Posterior cingulate gyrus (tissue), 11 donors: ENCODE results near the gene ACO2.

Source experiments
- DNase-seq, 10 donors: peaks; one replicate each; pipeline versions ENCODE4 v3.0.0 to v3.0.0-alpha.2; 2020 to 2021; ENCODE audit warnings: mixed read lengths in 3 of 10
- intact Hi-C: fragments of 100-400 bp; cut with DNase I; formaldehyde crosslinking; loops from one replicate; pipeline ENCODE4 v1.15.1; 2023

Gene ACO2

DNA sequence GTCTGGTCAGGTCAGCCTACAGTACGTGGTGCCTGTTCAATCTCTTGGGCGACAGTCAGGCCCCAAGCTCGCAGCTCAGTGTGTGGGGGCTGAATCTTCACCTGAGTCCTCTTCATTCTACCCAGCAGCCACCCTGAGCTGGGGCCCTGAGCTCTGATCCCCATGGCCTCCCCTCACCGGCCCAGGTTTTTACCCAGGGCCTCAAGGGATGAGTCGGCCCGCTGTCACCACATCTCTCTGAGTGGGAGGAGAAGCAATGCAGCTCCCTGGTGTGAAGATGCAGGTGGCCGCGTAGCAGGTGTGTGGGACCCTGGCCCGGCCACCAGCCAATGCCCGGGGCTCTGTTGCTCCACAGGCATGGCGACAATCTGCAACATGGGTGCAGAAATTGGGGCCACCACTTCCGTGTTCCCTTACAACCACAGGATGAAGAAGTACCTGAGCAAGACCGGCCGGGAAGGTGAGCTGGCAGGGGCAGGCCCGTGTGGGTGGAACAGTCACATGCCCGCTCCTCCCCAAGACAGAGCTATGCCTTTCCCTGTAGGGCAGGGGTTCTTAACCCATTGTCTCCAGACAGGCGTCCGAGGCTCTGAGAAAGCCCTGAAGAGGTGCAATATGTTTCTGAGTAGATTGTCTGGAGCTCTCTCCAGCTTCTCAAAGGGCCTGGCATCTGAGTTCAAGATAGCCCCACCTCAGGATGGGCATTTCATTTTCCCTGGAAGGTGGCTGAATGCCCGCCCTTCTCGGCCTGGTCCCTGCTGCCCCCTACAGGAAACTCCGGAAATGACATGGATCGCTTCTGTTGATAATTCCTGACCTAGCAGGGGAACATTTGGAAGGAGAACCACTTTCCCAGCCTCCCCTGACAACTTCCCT, 48.5 kb downstream of the ACO2 start:
- intact Hi-C loops: loop anchor here (1.0 to 10.0 kb wide), 3 partner anchors 35 to 114 kb away; partner anchors contain the start of genes ACO2 and PHF5A
- DNase-seq: peak; percentile 64 to 97 (median 90)

DNA sequence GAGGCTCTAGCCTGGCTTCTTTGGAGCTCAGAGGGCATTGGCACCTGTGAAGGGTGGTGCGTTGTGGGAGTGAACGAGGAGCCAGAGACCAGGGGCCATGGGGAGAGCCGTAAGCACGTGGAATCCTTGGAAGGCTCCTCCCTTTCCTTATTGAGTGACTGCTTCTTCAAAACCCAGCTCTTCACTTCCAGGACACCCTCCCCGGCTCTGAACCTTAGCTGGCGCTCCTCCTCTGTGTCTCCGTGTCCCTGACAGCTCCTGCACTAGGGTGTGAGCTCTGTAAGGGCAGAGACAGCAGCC, 49.1 kb downstream of the ACO2 start:
- intact Hi-C loops: loop anchor here (5.0 to 10.0 kb wide), 2 partner anchors 36 to 53 kb away; partner anchors contain the start of genes ACO2 and PHF5A
- no peak for DNase-seq

DNA sequence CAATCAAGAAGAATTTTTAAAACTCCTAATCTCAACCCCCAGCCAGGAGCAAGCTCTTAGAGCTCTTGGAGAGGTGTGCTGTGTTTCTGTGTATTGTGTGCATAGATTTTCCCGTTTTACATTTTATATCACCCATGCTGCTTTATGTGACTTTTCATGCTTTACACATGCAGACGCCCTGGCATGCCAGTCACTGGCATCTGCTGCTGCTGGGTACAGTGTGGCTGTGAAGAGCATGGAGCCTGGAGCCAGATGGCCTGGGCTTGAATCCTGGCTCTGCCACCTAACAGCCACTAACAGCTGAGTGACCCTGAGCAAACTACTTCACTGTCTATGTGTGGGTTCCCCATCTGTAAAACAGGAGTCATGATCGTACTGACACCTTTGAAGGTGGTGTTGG, 52.2 kb downstream of the ACO2 start:
- DNase-seq: no peak
- intact Hi-C loops: no loop called here

DNA sequence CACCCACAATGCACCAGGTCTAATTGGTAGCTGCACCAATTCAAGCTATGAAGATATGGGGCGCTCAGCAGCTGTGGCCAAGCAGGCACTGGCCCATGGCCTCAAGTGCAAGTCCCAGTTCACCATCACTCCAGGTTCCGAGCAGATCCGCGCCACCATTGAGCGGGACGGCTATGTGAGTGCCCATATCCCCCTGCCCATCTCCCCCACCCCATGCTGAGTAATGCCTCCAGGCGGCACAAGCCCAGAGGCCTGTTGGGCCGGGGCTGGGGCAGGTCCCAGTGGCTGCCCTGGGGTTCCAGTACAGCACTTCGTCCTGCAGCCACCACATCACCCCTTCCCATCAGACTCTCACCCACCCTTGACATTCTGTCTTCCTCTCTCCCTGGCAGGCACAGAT, 53.9 kb downstream of the ACO2 start:
- DNase-seq: no peak
- intact Hi-C loops: no loop called here

DNA sequence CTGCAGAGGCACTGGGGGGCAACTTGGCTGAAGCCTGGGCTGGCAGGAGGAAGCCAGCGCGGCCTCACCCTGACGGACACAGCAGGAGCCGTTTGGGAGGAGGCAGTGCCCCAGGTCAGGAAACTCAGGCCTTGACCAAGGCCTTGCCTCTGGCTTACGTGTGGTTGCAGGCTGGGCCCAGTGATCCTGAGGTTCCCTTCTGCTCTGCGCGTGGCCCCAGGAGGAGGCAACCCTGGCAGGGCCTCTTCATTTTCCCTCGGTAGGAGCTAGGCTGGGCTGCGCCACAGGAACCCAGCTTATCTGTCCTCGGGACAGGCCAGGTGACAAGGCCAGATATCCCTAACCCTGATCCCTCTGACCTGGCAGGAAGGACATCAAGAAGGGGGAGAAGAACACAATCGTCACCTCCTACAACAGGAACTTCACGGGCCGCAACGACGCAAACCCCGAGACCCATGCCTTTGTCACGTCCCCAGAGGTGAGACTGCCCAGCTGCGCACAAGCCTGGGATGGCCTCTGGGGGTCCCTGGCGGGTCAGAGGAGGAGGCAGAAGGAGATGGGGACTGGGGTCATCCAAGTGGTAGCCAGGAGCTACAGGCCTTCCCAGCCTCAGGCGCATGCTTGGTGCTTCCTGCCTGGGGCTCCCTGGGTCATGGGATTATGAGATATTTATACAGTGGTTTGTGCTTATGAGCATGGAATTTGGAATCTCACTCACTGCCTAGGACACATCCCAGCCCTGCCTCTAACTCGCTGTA, 54.7 kb downstream of the ACO2 start:
- DNase-seq: no peak
- intact Hi-C loops: no loop called here

DNA sequence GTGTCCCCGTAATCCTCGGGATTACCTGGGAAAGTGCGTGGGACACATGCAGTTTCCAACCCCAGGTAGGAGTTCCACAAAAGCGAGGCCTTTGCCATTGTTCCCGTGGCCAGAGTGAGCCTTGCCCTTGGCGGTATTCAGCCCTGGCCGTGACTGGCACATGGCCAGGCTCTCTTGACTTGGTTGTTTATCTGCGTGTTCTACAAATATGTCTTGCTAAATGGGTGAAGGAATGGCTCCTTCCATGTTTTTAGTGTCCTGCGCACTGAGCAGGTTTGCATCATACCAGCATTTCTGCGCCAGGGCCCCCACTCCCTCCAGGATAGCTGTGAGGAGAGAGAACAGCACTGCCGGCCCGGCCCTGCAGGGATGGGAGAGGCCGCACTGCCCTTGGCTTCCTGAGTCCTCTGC, 55.3 kb downstream of the ACO2 start:
- intact Hi-C loops: no loop called here
- peak in 1 of 10 donors; percentile 55 for DNase-seq

DNA sequence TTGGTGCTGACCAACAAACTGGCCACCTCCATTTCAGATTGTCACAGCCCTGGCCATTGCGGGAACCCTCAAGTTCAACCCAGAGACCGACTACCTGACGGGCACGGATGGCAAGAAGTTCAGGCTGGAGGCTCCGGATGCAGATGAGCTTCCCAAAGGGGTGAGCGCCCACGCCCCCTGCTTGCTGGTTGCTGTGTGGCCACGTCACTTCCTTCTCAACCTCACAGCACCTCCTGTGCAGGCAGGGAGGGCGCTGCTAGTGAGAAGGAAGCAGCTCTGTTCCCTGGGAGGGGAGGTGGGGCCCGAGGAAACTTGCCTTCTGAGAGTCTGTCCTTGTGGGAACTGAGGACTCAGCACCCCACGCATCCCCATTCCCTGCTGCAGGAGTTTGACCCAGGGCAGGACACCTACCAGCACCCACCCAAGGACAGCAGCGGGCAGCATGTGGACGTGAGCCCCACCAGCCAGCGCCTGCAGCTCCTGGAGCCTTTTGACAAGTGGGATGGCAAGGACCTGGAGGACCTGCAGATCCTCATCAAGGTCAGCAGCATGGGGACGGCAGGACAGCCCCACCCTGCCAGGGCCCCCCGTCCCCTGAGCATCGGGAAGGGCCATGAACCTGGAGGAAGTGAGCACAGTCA, 56.0 kb downstream of the ACO2 start:
- intact Hi-C loops: loop anchor here (5.0 kb wide), 1 partner anchor 128 kb away; no protein-coding TSS in a partner anchor

DNA sequence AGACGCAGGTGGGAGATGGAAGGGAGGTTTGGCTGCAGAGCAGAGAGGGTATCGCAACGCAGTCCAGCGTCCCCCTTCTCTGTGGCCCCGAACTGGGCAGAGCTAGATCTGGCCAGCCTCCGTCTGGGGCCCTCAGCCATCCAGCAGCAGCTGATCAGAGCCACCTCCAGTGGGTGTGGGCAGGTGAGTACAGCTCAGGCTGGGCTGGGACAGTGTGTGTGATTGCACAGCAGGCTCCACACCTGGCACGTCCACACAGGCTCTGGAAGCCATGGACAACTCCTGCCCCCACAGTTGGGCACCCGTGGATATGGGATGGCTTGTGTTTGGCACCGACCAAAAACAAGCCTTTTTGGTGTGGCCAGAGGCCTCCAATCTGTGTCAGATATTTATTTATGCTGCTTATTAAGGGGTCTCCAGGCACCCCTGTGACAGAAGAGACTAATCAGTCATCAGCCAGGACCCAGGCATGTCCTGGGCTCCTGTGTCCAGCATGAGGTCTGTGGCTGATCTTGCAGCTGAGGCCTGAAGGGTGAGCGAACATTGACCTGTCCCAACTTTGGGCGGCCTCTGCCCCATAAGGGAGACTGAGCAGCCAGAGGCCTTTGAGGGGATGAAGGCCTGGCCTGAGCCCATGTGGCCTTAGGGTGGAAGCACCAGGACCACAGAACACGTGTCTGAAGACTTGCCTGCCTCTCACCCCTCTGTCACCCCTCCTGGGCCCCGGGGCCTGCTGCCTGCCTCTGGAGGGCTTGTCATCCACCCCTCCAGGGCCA, 56.7 kb downstream of the ACO2 start:
- DNase-seq: no peak
- intact Hi-C loops: loop anchor here (2.0 to 5.0 kb wide), 2 partner anchors 128 to 603 kb away; no protein-coding TSS in a partner anchor

More for the DNA sequence above, 56.0 kb downstream of the ACO2 start:
- DNase-seq: peak in 3 of 10 donors; percentile 64 to 93 (median 82)

DNA sequence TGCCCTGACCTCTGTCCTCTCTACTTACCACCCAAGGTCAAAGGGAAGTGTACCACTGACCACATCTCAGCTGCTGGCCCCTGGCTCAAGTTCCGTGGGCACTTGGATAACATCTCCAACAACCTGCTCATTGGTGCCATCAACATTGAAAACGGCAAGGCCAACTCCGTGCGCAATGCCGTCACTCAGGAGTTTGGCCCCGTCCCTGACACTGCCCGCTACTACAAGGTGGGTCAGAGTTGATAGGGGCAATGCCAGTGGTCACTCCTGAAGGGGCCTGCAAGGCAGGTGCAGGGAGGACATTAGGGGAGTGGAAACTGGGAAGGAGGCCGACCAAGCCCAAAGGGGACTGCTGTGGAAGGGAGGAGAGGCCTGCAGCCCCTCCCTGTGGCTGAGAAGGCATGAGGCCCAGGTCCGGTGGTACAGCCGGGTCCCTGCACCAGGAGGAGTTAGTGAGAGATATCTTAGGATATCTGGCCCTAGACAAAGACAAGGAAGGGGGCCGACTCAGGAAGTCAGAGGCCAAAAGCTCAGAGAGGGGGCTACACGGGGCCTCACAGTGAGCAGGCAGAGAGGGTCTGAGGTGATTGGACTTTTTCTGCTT, 57.4 kb downstream of the ACO2 start:
- intact Hi-C loops: loop anchor here (2.0 to 5.0 kb wide), 2 partner anchors 129 to 604 kb away; no protein-coding TSS in a partner anchor
- DNase-seq: no peak

DNA sequence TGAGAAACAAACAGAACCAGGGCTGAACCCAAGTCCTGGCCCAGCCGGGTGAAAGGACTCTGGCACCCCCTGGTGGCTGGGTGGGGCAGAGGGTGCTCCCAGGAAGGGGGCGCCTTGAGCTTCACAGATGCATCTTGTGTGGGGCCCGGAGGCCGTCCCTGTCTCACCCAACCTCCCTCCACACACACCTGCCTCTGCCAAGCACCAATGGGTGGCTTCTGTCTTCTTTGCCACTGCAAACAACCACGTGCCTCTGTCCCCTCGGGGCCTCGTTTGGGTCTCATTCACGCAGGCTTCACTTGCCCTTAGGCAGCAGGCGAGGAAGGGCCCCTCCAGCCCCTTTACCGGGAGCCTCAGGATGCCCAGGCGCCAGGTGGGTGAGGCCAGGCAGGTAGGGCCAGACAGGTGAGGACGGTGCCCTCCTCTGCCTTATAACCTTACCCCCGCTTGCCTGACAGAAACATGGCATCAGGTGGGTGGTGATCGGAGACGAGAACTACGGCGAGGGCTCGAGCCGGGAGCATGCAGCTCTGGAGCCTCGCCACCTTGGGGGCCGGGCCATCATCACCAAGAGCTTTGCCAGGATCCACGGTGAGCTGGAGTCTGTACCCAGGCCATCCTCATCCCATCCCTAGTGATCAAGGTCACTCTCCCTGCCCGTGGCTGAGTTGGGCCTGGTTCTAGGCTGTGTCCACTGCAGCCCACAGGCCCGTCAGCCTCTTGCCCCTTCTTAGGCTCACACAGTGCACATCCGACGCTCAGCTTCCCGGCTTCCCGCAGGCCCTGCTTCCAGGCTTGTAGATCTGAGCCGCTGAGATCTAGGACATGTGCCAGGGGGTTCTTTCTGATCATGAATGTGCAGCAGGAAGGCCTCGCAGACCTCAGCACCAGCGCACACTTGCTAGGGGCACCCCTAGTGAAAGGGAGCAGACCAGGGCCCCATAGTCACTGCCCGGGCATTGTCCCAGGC, 58.2 kb downstream of the ACO2 start:
- intact Hi-C loops: loop anchor here (2.0 to 5.0 kb wide), 2 partner anchors 130 to 604 kb away; no protein-coding TSS in a partner anchor
- DNase-seq: peak in 6 of 10 donors; percentile 55 to 93 (median 74)

DNA sequence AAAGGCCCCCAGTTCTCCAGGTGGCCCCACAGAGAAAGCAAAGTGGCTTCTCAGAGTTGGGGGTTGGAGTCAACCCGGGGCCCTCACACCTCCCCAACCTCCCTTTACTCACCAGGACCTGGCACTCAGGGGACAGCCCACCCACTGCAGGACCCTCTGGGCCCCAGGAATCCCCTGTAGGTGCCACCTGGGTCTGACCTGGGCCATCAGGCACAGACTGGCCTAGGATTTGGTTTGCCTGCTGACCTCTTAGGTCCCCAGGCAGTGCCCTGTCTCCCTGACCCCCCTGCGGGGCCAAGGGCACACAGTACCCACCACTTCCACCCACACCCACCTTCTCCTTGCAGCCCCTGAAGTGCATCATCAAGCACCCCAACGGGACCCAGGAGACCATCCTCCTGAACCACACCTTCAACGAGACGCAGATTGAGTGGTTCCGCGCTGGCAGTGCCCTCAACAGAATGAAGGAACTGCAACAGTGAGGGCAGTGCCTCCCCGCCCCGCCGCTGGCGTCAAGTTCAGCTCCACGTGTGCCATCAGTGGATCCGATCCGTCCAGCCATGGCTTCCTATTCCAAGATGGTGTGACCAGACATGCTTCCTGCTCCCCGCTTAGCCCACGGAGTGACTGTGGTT, 59.3 kb downstream of the ACO2 start:
- peak in 1 of 10 donors; percentile 82 for DNase-seq
- intact Hi-C loops: loop anchor here (5.0 kb wide), 1 partner anchor 131 kb away; no protein-coding TSS in a partner anchor

DNA sequence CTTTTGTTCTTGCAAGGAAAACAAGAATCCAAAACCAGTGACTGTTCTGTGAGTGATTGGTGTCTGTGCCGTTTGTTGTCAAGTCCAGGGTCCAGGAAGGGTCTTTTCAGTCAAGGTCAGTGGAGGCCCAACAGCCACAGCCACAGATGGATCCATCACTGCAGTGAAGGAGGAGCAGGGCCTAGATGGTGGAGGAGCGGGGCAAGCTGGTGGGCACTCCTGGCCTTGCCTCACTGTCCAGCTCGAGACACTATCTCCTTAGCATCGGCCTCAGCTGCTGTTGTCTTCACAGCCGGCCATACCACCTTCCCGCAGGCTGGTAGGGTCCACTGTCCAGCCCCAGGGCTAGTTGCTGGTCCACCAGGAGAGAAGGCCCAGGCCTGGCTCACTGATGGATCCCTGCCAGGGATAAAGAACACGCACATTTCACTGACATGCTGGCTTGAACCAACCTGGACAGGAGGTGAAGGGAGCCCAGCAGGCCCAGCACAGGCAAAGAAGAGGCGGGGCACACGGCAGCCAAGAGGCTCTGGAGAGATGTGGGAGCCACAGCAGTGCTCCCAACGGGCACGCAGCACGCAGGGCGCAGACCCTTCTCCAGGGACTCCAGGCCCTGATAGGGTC, 60.1 kb downstream of the ACO2 start:
- intact Hi-C loops: loop anchor here (5.0 kb wide), 1 partner anchor 132 kb away; no protein-coding TSS in a partner anchor
- peak in 1 of 10 donors; percentile 86 for DNase-seq

DNA sequence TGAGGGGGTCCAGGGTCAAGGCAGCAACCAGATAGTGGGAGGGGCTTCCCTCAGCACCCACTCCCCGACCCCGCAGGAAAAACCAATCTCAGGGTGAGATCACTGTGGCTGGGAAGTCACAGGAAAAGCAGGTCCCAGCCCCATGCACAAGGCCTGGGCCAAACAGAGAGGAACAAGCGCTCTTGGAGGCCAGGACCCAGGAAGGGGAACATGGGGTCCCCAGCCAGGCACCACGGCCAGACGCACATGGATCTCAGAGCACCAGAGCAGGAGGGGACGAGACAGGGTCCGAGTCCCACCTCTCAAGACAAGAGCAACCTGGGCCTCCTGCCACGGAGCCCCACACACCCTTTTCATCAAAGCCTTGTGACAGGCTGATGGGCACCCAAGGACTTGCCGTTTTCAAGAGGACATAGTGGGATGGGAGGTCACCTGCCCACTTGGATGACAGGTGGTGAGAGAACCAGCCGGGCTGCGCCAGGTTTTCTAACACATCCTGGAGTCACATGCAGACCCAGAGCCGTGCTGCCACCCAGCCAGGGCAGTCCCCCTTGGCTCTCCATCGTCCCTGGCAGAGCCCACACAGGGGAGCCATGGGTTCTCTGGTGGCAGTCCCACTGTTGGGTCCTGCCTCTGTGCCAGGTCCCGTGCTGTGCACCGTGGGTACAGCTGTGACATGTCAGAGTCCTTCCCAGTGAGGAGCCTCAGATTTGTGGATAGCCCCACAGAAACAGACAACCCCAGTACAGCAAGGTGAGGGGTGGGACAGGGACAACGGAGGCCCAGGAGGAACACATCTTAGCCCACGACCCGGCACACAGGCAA, 62.2 kb downstream of the ACO2 start:
- DNase-seq: peak in 1 of 10 donors; percentile 84
- intact Hi-C loops: no loop called here

DNA sequence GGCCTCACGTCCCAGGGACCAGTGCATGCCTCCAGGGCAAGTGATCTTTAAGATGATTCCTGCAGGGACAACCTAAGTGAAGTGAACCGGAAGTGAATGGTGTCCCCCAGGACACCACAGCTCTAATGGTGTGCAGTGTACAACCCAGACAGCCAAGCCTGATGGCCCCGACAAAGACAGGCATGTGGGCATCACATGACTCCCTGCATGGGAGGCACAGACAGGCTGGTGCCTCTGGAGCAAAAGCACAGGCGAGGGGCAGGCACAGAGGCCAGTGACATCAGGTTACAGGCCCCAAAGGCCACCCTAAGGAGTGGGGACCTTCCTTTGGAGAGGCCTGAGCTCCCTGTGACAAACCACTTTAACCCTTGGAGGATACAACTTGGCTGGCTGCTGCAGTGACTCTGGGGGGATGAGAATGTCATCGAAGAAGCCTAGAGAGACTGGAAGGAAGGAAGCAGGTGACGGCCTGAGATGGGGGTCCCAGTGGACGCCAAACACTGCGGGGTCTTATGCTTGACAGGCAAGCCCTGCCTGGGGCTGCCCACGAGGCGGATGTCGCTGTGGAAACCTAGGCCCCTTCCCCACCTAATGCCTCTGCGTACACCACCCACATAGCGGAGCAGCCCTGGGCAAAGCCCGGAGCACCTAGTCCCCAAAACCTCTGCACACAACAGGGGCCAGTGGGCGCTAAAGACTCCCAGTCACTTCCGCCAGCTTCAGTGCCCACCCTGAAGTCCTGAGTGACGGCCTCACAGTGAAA, 63.0 kb downstream of the ACO2 start:
- intact Hi-C loops: no loop called here
- no peak for DNase-seq

DNA sequence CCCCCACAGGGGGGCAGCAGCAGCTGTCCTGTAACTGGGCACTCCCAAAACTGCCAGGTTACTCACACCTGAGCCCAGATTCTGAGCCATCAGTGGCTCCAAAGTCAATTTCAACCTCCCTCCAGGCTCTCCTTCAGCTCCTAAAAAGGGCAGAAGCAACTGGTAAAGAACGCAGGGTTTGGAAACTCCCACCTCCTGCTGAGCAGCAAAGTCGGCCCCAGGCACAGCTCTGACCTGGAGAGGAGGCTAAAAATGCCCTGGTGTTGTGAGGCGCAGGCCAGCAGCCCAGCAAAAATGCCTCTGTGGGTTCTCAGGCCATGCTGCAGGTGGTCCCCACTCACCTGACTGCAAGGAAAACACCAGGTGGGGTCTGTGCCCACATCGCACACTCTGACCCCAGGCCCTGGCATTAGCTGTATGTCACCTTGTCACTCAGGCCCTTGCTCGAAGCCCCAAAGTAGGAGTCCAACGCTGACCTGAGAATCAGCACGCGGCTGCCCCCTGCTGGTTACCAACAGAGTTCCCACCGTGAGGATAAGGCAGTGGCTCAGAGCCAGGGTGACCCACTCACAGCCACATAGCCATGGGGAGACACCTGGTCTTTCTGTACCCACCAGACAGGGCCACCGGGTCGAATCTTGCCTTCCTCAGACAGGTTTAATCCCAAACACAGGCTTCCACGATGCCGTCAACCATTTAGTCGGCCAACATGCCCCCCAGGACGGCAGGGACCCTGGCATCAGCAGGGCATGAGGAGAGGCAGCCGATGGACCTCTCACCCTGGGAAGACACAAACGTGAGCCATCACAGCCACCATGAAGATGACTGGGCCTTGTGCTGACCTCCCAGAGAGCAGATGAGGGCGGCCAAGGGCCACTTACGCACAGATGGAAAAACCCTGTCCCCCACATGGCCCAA, 64.2 kb downstream of the ACO2 start:
- intact Hi-C loops: no loop called here

More for the DNA sequence above, 64.2 kb downstream of the ACO2 start:
- peak; percentile 58 to 96 (median 80) for DNase-seq
